Measurements from ENCODE around the gene NR3C1. TPM values are rescaled to one million over a fixed set of nuclear protein-coding genes. Genes with fewer than 3 reads are reported as not detected.

Gene NR3C1
- total and polyA plus RNA-seq, 2 of the 4 experiments (the other 2 are of a cell fraction), result 13.7 to 77.4 TPM

DNA sequence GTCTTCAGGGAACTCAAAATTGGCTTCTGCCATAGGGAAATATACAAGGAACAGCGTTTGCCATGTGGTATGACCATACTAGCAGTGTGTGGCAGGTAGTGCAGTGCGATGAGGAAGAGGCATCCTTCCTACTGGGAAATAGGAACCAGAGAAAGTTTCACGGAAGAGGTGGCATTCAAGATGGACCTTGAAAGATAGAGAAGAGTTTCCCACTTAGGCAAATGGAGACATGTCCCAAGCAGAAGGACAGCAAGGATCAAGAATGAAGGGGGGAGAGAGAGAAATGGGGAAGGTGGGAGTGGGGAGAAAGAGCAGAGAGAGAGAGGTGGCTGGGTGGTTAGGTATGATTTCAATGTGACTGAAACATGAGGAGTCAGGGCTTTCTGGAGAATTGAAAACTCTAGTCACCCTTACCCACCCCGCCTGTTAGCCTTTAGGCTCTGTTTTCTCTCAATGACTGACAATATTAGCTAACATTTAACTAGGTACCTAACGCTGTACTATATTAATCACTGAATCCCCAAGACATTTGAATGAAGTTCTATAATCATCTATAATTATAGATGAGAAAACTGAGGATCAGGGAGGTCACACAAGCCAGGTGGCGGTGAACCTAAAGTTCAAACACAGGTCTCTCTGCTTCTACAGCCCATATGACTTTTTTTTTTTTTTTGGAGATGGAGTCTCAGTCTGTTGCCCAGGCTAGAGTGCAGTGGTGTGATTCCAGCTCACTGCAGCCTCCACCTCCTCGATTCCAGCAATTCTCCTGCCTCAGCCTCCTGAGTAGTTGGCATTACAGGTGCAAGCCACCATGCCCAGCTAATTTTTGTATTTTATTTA lies 171.3 kb downstream of the NR3C1 start:
- no TSS peak for BruUV-seq (replicated peaks)
- H2BK120ac ChIP-seq (ENCODE audit: low read depth, low read length), result peak overlapping the region; percentile 39
- in situ Hi-C loops (cut with MboI; ENCODE audit: low sequenced_read_pairs) (no loop called here), intact Hi-C loops (cut with micrococcal nuclease) (no loop called here), dilution Hi-C loops (cut with HindIII; ENCODE audit: low sequenced_read_pairs, unreplicated experiment) (no loop called here)
- H3K18ac ChIP-seq (ENCODE audit: low read depth, low read length), result no peak overlapping the region; the same call in 1 of the 2 replicates
- peak overlapping the region; percentile 57 for H2BK20ac ChIP-seq (ENCODE audit: low read depth, low read length)
- no peaks in the 10 kb centered on the region for H3K36me3 ChIP-seq (ENCODE audit: control insufficient read depth, insufficient read depth, low read length)
- H2BK5ac ChIP-seq (ENCODE audit: low read depth, low read length, poor library complexity, severe bottlenecking), result no peak overlapping the region
- WGBS, 2 experiments (ENCODE audit: extremely low coverage in 2 of 2, insufficient read length in 1 of 2), result 100% methylated on average over 2 of the region's 7 CpGs; no CpG with 5 or more reads in 1 of the 2 experiments
- H2AK5ac ChIP-seq (ENCODE audit: low read depth, low read length), result peak overlapping the region; percentile 65; the same call in 1 of the 2 replicates
- 0 out of 4 replicates have a peak overlapping the region, but pooled peaks of 1 of the 2 experiments have one; percentile 30 for H4K8ac ChIP-seq (ENCODE audit: low read depth in 2 of 2, low read length in 2 of 2)
- H3K9me3 ChIP-seq (ENCODE audit: control insufficient read depth, insufficient read depth, low read length), result no peaks in the 10 kb centered on the region
- ChIA-PET POLR2A (ENCODE audit: unreplicated experiment) (no interaction called here), CTCF (interaction anchor here (1.1 kb wide), 1 partner anchor 15 kb away, joined by 3 read pairs; no protein-coding TSS in a partner anchor)
- no peak overlapping the region for H3K56ac ChIP-seq (ENCODE audit: extremely low read depth, insufficient read depth, low read length)
- DNase-seq, result no peak
- H3K4ac ChIP-seq (ENCODE audit: low read depth, low read length), result peak overlapping the region; percentile 68
- peak overlapping the region; percentile 48; the same call in 1 of the 2 replicates for H3K23ac ChIP-seq (ENCODE audit: low read depth, low read length)
- no peak overlapping the region for H3K4me2 ChIP-seq (ENCODE audit: low read depth, low read length)
- no peak for ATAC-seq (ENCODE audit: low read depth)
- no peak overlapping the region for H3K9ac ChIP-seq (ENCODE audit: low read depth, low read length)
- peaks cover 12% of the 10 kb centered on the region for H3K4me1 ChIP-seq (ENCODE audit: control insufficient read depth, insufficient read depth, low read length)
- no peaks in the 10 kb centered on the region for H3K27me3 ChIP-seq (ENCODE audit: control insufficient read depth, insufficient read depth, low read length)
- no peak overlapping the region for H3K27ac ChIP-seq (ENCODE audit: insufficient read depth, low read length)
- peak overlapping the region; percentile 5; the same call in 1 of the 2 replicates for H3K14ac ChIP-seq (replicated peaks; ENCODE audit: low read depth, low read length)
- no peaks in the 10 kb centered on the region for H3K79me1 ChIP-seq (ENCODE audit: low read depth in 1 of 2, low read length in 2 of 2)
- no peak overlapping the region for H2AK9ac ChIP-seq (replicated peaks; ENCODE audit: low read depth, low read length, poor library complexity)
- no peak overlapping the region for H2AFZ ChIP-seq (replicated peaks; ENCODE audit: low read length, poor library complexity)
- H2BK15ac ChIP-seq (ENCODE audit: low read depth, low read length), result peak overlapping the region; percentile 33; the same call in 2 of the 3 replicates
- no peak overlapping the region for H3K4me3 ChIP-seq (ENCODE audit: insufficient read depth, low read depth, low read length)
- TF ChIP-seq MXI1 (IDR thresholded peaks at IDR 0.05; ENCODE audit: borderline replicate concordance, low read depth, low read length), result no peak
- TF ChIP-seq FOS (IDR thresholded peaks at IDR 0.05; ENCODE audit: low read depth, low read length), result no peak
- no peak for TF ChIP-seq RCOR1 (IDR thresholded peaks at IDR 0.05; ENCODE audit: insufficient replicate concordance, low read length)
- TF ChIP-seq, protein P1, sequence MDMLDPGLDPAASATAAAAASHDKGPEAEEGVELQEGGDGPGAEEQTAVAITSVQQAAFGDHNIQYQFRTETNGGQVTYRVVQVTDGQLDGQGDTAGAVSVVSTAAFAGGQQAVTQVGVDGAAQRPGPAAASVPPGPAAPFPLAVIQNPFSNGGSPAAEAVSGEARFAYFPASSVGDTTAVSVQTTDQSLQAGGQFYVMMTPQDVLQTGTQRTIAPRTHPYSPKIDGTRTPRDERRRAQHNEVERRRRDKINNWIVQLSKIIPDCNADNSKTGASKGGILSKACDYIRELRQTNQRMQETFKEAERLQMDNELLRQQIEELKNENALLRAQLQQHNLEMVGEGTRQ (IDR thresholded peaks at IDR 0.05; ENCODE audit: low read depth, low read length), result no peak
- TF ChIP-seq, protein P2, sequence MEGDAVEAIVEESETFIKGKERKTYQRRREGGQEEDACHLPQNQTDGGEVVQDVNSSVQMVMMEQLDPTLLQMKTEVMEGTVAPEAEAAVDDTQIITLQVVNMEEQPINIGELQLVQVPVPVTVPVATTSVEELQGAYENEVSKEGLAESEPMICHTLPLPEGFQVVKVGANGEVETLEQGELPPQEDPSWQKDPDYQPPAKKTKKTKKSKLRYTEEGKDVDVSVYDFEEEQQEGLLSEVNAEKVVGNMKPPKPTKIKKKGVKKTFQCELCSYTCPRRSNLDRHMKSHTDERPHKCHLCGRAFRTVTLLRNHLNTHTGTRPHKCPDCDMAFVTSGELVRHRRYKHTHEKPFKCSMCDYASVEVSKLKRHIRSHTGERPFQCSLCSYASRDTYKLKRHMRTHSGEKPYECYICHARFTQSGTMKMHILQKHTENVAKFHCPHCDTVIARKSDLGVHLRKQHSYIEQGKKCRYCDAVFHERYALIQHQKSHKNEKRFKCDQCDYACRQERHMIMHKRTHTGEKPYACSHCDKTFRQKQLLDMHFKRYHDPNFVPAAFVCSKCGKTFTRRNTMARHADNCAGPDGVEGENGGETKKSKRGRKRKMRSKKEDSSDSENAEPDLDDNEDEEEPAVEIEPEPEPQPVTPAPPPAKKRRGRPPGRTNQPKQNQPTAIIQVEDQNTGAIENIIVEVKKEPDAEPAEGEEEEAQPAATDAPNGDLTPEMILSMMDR (conservative IDR thresholded peaks at IDR 0.05; ENCODE audit: low read depth, low read length), result no peak
- no peak for TF ChIP-seq RFX5 (IDR thresholded peaks at IDR 0.05; ENCODE audit: low read depth, low read length)
- TF ChIP-seq RAD21 (IDR thresholded peaks at IDR 0.05; ENCODE audit: low read length), result no peak
- no peak for TF ChIP-seq NFE2L2 (IDR thresholded peaks at IDR 0.05; ENCODE audit: low read depth, low read length)
- TF ChIP-seq MAZ (IDR thresholded peaks at IDR 0.05; ENCODE audit: borderline replicate concordance, low read depth, low read length), result no peak
- TF ChIP-seq, protein P3, sequence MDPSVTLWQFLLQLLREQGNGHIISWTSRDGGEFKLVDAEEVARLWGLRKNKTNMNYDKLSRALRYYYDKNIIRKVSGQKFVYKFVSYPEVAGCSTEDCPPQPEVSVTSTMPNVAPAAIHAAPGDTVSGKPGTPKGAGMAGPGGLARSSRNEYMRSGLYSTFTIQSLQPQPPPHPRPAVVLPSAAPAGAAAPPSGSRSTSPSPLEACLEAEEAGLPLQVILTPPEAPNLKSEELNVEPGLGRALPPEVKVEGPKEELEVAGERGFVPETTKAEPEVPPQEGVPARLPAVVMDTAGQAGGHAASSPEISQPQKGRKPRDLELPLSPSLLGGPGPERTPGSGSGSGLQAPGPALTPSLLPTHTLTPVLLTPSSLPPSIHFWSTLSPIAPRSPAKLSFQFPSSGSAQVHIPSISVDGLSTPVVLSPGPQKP (IDR thresholded peaks at IDR 0.05; ENCODE audit: borderline replicate concordance, low read depth, low read length), result no peak
- H4K91ac ChIP-seq (ENCODE audit: insufficient read depth, low read depth, low read length), result peak overlapping the region; percentile 3; the same call in 1 of the 2 replicates
- 0 out of 2 replicates have a peak overlapping the region, but pooled peaks have one; percentile 19 for H4K5ac ChIP-seq (ENCODE audit: low read depth, low read length)
- H3K9me1 ChIP-seq (ENCODE audit: insufficient read depth, low read length), result peaks cover 12% of the 10 kb centered on the region; the same call in 1 of the 2 replicates
- no peaks in the 10 kb centered on the region for H4K20me1 ChIP-seq (ENCODE audit: insufficient read depth, low read length)
